H1 (cell line): Measurements from ENCODE around the gene TMEM131L.

ENCODE experiments used
- HDAC2 ChIP-seq, 2 experiments: fragments of 300-600 bp in 1 of 2; sonication (generic) in 1 of 2; IDR thresholded peaks; 2 replicates each; pipeline ENCODE4 v1.6.1; 2011 to 2012; ENCODE audit warnings: low read depth in 2 of 2, low read length in 2 of 2, mild to moderate bottlenecking in 2 of 2, moderate library complexity in 2 of 2, borderline replicate concordance in 1 of 2, inconsistent platforms in 1 of 2
- JUND ChIP-seq: IDR thresholded peaks from 2 replicates; pipeline ENCODE4 v1.6.1; 2011; ENCODE audit warnings: mild to moderate bottlenecking, improper control_type of control experiment, low read length
- POLR2AphosphoS5 ChIP-seq: IDR thresholded peaks from 2 replicates; pipeline ENCODE4 v1.6.1; 2011; ENCODE audit warnings: low read depth, low read length
- RAD21 ChIP-seq, 2 experiments: IDR thresholded peaks in 1 of 2; conservative IDR thresholded peaks in 1 of 2; 2 replicates each; pipeline ENCODE4 v1.6.1; 2011; ENCODE audit warnings: low read depth in 2 of 2, low read length in 2 of 2, improper control_type of control experiment in 1 of 2, inconsistent platforms in 1 of 2, mild to moderate bottlenecking in 1 of 2, moderate library complexity in 1 of 2
- RFX5 ChIP-seq: IDR thresholded peaks from 2 replicates; pipeline ENCODE4 v1.6.1; 2011; ENCODE audit warnings: low read depth, low read length, improper control_type of control experiment, borderline replicate concordance
- SIN3A ChIP-seq, 2 experiments: IDR thresholded peaks in 1 of 2; conservative IDR thresholded peaks in 1 of 2; 2 replicates each; pipeline ENCODE4 v1.6.1; 2011 to 2012; ENCODE audit warnings: low read length in 2 of 2, improper control_type of control experiment in 1 of 2, low read depth in 1 of 2, mild to moderate bottlenecking in 1 of 2
- SP1 ChIP-seq: IDR thresholded peaks from 2 replicates; pipeline ENCODE4 v1.6.1; 2011; ENCODE audit warnings: low read depth, low read length
- TAF1 ChIP-seq: IDR thresholded peaks from 2 replicates; pipeline ENCODE4 v1.6.1; 2011; ENCODE audit warnings: mild to moderate bottlenecking, low read depth, low read length
- ZNF274 ChIP-seq: IDR thresholded peaks from 2 replicates; pipeline ENCODE4 v1.7.0; 2012; ENCODE audit warnings: low read length, borderline replicate concordance; ENCODE audit errors: extremely low read depth
- TF ChIP-seq, protein P1 (sequence below), 3 experiments: IDR thresholded peaks; 1 replicate in 2 of 3; 2 replicates in 1 of 3; pipeline versions ENCODE4 v1.5.1 to v1.6.1; 2011; ENCODE audit warnings: low read length in 3 of 3, mild to moderate bottlenecking in 3 of 3, inconsistent platforms in 2 of 3, low read depth in 1 of 3, moderate library complexity in 1 of 3; ENCODE audit not compliant: insufficient read depth in 1 of 3; ENCODE audit errors: control extremely low read depth in 1 of 3
- TF ChIP-seq, protein P2 (sequence below): IDR thresholded peaks from 2 replicates; pipeline ENCODE4 v1.6.1; 2012; ENCODE audit warnings: inconsistent platforms

DNA sequence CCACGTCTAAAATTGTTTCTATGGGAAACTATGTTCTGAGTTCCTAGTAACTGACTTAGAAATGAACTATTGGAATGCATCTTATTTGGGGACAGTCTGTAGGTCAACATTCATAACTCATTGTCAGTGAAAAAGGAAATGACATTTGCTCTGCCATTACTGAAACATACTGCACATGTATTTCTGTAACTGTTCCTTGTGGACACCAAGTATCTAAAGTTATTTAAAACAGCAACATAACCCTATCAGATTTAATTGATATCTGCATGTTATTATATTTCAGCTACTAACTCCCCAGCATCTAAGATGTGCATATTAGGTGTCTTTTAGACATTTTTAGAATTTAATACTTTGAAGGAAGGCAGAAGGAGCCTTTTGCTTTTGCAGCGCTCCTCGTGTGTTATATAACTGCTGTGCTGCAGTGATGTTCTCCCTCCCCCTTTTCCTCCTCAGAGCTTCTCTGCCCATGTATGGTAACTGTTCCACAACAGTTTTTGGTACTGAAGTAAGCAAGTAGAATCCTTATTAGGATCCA, 37.2 kb upstream of the TMEM131L start:
- TF ChIP-seq, protein P1, sequence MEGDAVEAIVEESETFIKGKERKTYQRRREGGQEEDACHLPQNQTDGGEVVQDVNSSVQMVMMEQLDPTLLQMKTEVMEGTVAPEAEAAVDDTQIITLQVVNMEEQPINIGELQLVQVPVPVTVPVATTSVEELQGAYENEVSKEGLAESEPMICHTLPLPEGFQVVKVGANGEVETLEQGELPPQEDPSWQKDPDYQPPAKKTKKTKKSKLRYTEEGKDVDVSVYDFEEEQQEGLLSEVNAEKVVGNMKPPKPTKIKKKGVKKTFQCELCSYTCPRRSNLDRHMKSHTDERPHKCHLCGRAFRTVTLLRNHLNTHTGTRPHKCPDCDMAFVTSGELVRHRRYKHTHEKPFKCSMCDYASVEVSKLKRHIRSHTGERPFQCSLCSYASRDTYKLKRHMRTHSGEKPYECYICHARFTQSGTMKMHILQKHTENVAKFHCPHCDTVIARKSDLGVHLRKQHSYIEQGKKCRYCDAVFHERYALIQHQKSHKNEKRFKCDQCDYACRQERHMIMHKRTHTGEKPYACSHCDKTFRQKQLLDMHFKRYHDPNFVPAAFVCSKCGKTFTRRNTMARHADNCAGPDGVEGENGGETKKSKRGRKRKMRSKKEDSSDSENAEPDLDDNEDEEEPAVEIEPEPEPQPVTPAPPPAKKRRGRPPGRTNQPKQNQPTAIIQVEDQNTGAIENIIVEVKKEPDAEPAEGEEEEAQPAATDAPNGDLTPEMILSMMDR (IDR thresholded peaks at IDR 0.05; ENCODE audit: control extremely low read depth in 1 of 3, insufficient read depth in 1 of 3, low read depth in 1 of 3, low read length in 3 of 3), result no peak
- no peak for TF ChIP-seq JUND
- TF ChIP-seq SIN3A (conservative IDR thresholded peaks at IDR 0.05 in 1 of 2, IDR thresholded peaks at IDR 0.05 in 1 of 2; ENCODE audit: low read depth in 1 of 2, low read length in 2 of 2), result no peak
- no peak for TF ChIP-seq RAD21 (IDR thresholded peaks at IDR 0.05 in 1 of 2, conservative IDR thresholded peaks at IDR 0.05 in 1 of 2; ENCODE audit: low read depth in 2 of 2, low read length in 2 of 2)
- no peak for TF ChIP-seq SP1
- TF ChIP-seq TAF1, result no peak
- no peak for TF ChIP-seq POLR2AphosphoS5
- TF ChIP-seq, protein P2, sequence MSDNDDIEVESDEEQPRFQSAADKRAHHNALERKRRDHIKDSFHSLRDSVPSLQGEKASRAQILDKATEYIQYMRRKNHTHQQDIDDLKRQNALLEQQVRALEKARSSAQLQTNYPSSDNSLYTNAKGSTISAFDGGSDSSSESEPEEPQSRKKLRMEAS, result no peak
- TF ChIP-seq HDAC2 (IDR thresholded peaks at IDR 0.05; ENCODE audit: borderline replicate concordance in 1 of 2, low read depth in 2 of 2, low read length in 2 of 2), result no peak
- no peak for TF ChIP-seq ZNF274
- no peak for TF ChIP-seq RFX5
